Caki2 (cell line): ENCODE measurements around the gene KRTAP5-10. TPM values are rescaled to one million over a fixed set of nuclear protein-coding genes. Genes with fewer than 3 reads are reported as not detected.
"Not testable (repeated sequence)": the region's sequence is repeated elsewhere in the genome, so short reads cannot be mapped to it uniquely, and the experiment has no call there.

Experiments used
- DNase-seq: peaks from one replicate; pipeline ENCODE4 v3.0.0-alpha.2; 2015; ENCODE audit warnings: low read depth
- in situ Hi-C: cut with HindIII; loops from 2 replicates; pipeline ENCODE4 v1.10.0; 2016; ENCODE audit warnings: low sequenced_read_pairs, low pct_unique_long_range_greater_than_20kb, mixed read lengths
- total RNA-seq: library from RNA; depleted of rRNA; stranded (reverse); fragments of >200 nt; shearing (Covaris generic); gene quantifications from 2 replicates; pipeline ENCODE4 v1.2.3, GENCODE V29; 2014; ENCODE audit warnings: low replicate concordance

The KRTAP5-10 gene
- total RNA-seq, 1 experiment from 2014 or later, result not detected

DNA sequence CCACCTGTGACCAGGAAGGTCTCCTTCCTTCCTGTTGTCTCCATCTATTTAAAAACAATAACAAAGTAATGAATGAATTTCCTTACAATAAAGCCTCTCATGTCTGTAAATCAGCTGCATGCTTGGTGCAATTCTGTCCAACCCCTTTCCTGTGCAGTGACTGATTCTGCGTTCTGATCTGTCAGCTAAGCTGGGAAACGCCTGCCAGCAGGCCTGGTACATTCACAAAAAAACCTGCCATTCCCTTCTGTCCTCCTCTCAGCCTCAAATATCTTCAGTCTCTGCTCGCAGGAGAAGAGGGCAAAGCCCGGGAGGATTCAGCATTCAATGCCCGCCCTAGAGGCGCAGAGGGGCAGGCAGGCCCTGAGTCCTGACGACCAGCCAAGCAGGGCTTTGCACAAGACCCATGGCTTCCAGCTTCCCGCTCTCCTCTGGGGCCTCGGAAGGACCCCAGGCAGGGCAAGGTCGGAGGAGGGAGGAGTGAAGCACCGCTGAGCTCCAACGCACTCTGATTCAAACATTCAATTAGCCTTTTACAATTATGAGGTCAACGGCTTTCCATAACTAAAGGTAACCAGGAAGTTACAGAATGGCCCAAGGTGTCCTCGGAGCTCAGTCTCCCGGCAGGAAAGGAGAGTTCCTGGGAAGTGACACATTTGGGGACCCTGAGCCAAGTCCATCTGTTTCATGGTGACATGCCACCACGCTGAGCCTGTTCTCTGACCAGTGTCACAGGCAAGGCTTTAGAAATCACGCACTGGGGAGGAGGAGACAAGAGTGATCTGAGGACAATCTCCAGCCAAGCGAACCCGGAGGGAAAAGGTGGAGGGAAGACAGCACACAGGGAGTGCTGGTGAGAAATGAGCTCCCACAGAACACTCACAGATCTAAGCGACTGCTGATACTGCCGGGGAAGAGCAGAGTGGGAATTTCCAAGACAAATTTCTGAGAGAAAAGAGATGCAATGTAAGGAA is 1.6 kb downstream of the KRTAP5-10 start:
- in situ Hi-C loops, DNase-seq: not testable (repeated sequence)

GRCh38 chr11:71567633-71568032 is 2.3 kb downstream of the KRTAP5-10 start:
- in situ Hi-C loops, DNase-seq: not testable (repeated sequence)

DNA sequence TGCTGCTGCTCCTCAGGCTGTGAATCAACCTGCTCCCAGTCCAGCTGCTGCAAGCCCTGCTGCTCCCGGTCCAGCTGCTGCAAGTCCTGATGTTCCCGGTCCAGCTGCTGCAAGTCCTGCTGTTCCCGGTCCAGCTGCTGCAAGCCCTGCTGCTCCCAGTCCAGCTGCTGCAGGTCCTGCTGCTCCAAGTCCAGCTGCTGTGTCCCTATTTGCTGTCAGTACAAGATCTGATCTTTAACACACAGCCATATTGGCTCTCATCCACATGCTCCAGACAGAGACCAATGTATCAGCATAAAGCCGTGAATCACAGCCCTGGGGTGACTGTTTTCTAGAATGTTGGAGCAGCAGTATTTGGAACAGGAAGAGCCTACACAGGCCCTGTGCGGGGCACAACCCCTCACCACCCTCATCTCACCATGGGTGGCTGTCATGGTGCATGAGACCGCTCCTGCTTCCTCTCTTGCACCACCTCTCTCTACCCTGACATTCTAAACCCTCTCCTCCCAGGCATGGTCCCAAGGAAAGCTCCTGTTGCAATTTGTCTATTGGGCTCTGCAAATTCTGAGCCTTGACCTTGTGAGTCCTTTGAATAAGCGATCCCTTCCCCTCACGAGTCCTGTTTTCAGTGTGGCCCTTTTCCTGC is 3.5 kb downstream of the KRTAP5-10 start:
- in situ Hi-C loops, result no loop called here
- no peak for DNase-seq

- DNase-seq, in situ Hi-C loops: not testable (repeated sequence)
Observed at GRCh38 chr11:71571101-71571850, 5.9 kb downstream of the KRTAP5-10 start.

- in situ Hi-C loops, result no loop called here
- DNase-seq, result no peak
Observed at GRCh38 chr11:71572811-71573210, 7.4 kb downstream of the KRTAP5-10 start.

GRCh38 chr11:71574418-71574817 is 9.1 kb downstream of the KRTAP5-10 start:
- no peak for DNase-seq
- in situ Hi-C loops, result no loop called here

GRCh38 chr11:71575723-71576424 is 10.5 kb downstream of the KRTAP5-10 start:
- DNase-seq, result no peak
- in situ Hi-C loops, result no loop called here

DNA sequence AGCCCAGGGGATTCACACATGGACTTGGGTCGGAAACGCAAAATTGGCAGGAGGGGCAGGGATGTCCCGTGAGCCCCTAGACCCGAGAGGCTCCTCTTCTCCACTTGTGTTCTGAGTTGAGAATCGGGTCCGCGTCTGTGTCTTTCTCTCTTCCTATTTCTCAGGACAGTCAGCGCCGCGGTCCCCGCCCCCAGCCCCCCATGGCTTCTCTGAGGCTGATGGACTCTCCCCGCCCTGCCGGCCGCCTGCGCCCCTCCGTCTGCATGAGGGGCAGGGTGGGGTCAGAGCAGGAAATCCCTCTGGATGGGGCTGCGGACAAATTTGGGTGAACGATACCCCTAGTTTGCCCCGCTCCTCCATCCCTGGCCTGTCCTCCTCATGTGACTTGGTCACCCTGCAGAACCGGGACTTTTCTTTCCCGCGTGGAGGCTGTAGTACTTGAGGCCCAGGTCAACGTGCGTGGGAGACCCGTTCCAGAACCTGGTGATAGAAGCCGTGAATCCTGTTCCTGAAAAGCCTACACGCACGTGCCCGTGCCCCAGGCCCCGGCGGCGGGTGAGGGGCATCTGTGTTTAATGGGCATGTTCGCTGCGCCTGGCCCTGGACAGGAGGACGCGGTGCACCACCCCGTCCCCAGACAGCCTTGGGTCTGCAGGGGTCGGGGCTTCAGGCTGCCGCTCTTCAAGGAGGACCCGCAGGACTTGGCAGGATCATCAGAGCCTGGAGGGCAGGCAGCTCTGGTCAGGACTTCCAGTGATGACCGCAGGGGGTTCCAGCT is 11.5 kb downstream of the KRTAP5-10 start:
- in situ Hi-C loops, DNase-seq: not testable (repeated sequence)

GRCh38 chr11:71577469-71578004 is 12.2 kb downstream of the KRTAP5-10 start:
- DNase-seq, result no peak
- in situ Hi-C loops, result no loop called here

- in situ Hi-C loops, result not testable (repeated sequence)
Observed at GRCh38 chr11:71579513-71579912, 14.2 kb downstream of the KRTAP5-10 start.

DNA sequence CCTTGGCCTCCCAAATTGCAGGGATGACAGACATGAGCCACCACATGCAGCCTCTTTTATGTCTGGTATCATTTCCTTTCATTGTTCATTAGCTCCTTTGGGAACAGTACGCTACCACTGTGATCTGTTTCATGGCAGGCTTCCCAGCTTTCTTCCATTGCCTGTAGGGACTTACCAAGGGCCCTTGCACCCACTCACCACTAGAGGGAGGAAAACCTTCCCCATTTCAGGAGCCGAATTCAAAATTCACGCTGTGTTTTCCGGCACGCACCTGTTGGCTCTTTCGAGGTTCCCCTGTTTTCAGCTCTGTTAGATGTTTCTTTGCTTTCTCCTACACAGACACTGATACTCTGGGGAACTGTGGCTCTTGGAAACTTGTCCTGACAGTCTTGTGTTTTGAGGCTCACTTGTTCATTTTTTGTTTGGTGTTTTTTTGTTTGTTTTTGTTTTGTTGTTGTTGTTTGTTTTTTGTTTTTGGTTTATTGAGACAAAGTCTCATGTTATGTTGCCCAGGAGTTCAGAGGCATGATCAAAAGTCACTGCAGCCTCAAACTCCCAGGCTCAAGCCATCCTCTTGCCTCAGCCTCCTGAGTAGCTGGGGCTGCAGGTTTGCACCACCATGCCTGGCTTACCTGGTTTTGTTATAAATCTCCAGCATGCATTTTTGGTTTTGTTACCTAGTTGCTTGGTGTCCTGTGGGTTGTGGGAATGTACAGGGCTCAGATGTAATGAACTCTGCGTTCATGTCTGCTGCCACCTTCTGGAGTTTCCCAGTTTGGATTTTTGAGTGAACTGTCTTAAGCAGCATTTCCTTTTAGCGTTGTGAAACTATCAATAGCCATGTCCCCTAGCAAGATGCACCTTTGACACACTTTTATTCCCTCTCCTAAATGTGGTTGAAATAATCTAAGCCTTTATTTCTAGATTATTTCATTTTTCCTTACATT is 15.0 kb downstream of the KRTAP5-10 start:
- in situ Hi-C loops, result no loop called here
- peak; percentile 44 for DNase-seq

More at GRCh38 chr11:71579513-71579912, 14.2 kb downstream of the KRTAP5-10 start:
- DNase-seq, result not testable (repeated sequence)

GRCh38 chr11:71581826-71582225 is 16.5 kb downstream of the KRTAP5-10 start:
- DNase-seq, result no peak
- in situ Hi-C loops, result no loop called here

GRCh38 chr11:71582309-71582895 is 17.0 kb downstream of the KRTAP5-10 start, which contains the start of gene KRTAP5-11:
Gene KRTAP5-11 (minus strand): TSS chr11:71582875. CDS start chr11:71582837, 38 bp downstream.
- in situ Hi-C loops, result no loop called here

DNA sequence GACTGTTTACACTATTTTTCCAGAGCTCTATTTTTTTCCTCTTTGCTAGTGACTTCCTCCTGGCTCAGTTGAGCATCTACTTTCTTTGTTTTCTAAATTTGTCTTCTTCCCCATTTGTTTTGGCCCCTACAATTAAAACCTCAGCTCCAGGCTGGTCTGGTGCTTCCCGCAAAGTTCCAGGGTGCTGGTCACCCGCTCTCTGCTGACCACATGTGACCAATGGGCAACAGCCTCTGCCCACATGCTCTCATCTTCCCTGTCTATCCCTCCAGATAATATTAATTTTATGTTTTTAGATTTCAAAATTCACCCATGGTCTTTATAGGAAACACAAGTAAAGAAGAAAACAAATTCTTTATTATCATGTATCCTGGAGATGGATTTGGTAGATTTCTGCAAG is 17.6 kb downstream of the KRTAP5-10 start:
- in situ Hi-C loops, DNase-seq: not testable (repeated sequence)

More at GRCh38 chr11:71582309-71582895, 17.0 kb downstream of the KRTAP5-10 start, which contains the start of gene KRTAP5-11:
- no peak for DNase-seq

GRCh38 chr11:71585673-71586072 is 20.3 kb downstream of the KRTAP5-10 start:
- in situ Hi-C loops, DNase-seq: not testable (repeated sequence)
